Amniotic stem cell (primary cell): ENCODE data around the gene S100A6.

Experiments
- DNase-seq: peaks from one replicate; lab custom pipeline; 2025; lab: John Stamatoyannopoulos, UW

S100A6 gene

DNA sequence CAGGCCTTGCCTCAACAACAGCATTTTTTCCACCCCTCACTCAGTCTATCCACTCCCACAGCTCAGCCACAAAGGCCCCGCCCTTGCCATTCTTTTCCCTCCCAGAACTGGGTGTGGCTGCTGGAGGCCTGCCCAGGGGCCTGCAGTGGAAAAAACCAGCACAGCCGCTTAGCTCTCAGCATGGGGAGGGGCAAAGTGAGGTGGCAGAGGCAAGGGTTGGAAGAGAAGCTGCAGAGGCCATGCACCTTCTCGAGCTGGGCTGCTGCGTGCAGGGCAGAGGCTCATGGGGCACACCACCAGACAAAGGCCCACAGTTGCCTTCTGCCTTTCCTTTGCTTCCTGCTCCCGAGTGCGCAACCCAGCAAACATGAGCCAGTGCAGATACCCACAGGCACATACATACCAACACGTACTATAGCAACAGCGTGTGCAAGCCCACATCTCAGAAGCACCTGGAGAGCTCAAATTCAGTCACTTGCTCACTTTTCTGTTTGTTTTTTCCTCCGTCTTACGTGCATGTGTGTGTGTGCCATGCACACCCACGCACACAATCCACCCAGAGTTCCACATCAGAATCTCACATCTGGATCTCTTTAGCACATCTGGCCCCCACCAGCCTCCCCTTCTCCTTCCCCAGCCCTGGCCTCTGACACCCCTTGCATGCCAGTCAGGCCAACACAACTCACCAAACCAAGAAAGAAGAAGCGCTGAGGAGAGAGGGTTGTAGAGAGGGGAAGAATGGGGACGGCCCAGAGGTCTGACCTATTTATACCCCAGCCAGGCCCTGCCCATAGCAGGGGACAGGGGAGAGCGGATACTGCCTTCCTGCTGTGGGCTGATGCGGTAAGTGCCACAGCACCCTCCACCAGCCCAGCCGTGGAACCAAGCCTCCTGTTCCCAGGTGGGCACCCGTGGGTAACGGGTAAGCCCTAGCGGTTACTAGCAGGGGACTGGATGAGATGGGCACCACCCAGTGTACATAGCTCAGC lies 9.6 kb upstream of the S100A6 start, which contains the start of gene S100A4:
S100A4 (minus strand) TSS at position 740 of the 989 bp plus-strand sequence. CDS start 1,012 bp downstream, outside the sequence.
- peak; percentile 87 for DNase-seq

DNA sequence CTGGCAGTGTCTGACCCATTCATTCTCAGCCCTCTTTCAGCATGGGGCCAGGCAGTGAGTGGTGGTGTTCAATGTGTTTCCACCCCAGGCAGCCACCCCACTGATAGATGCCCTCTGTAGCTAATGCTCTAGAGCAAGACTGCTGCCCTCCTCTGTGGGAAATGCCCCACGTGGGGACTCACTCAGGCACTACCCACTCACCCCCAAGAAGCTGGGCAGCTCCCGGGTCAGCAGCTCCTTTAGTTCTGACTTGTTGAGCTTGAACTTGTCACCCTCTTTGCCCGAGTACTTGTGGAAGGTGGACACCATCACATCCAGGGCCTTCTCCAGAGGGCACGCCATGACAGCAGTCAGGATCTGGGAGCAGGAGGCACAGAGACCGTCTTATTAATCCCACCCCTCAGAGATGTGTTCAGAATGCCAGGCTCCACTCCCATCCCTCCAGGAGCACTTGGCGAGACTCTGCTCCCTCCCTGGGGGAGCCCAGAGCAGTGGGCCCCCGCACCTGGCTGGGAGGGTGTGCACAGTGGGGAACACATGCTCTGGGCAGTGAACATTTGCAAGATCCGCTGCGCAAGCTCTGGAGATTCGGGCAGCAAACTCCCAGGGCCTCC lies 8.8 kb upstream of the S100A6 start:
- no peak for DNase-seq

DNA sequence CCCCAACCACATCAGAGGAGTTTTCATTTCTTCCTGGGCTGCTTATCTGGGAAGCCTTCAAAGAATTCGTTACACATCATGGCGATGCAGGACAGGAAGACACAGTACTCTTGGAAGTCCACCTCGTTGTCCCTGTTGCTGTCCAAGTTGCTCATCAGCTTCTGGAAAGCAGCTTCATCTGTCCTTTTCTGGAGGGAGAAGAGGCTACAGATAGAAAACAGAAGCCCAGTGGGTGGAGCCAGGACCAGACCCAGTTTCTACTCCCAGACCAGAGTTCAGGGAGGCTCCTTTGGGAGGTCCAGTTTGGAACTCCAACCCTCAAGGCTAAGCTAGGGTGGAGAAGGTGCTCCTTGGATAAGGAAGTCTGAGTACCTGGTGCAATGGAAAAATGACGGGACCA lies 7.9 kb upstream of the S100A6 start:
- DNase-seq = no peak

DNA sequence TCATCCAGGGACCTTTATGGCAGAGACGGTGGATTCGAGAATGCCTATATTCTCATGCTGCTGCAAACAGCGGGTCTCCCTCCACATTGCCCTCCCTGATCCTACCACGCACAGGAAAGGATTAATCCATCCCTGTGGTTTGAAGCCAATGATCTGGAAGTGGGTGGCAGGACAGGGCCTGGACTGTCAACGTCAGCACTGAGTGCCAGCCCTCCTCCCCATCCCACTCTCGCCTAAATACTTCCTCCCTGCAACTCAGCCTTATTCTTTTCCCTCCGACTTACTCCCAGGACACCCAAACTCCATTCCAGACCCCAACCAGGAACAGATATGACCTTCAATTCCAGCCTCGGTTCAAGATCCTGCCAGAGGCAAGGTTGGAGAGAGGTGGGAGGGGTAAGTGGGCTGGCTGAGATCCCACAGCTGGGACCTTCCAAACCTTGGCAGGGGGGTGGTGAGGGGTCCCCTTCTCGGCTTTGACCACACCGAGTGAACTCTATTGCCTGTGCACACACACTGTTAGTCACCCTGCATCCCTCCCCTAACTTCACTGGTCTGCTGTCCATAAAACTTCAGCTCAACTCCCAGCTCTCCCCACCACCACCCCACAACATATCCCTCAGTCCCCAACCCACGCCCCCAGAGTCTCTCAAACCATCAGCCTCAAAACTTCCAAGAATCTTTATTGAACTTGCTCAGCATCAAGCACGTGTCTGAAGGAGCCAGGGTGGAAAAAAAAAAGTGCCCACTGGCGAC lies 7.3 kb upstream of the S100A6 start:
- no peak for DNase-seq

DNA sequence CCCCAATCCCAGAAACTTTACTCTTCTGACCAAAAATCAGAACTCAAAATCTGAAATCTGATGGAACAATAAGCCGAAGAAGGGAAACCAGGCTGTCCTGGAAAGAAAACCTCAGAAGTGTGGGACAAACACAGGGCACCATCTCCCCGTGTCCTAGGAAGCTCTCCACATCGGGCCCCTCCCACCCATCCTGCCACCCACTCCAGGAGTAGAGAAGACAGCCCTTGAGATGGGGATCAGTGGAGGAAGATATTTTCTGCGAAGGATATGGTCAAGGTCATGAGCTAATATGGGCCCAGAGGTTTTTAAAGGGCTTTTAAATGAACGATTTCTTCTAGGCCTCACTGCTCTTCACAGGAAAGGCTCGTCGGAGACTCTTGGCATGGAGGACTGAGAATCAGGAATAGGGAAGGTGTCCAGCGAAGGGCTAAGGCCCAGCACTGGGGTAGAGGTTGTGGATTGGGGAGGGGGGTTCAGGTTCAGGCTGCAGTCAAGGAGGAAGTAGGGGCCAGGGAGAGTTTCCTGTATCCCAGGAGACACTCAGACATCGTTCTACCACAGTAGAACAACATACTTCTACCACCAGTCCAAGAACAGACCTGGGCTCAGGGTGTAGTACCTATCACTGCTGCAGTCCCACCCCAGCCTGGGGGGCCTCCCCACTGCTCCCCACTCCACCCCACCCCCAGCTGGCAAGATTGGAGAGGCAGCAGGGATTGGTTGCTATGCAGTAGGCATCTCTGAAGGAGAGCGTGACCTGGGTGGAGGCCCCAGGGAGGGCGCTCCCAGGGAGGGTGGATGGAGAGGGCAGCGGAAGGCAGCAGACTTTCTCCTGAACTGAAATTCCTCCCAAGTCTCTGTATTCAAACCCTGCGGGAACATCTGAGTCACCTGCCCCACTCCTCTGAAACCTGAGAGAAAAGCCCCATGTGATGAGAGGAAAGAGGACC lies 6.1 kb upstream of the S100A6 start:
- no peak for DNase-seq

DNA sequence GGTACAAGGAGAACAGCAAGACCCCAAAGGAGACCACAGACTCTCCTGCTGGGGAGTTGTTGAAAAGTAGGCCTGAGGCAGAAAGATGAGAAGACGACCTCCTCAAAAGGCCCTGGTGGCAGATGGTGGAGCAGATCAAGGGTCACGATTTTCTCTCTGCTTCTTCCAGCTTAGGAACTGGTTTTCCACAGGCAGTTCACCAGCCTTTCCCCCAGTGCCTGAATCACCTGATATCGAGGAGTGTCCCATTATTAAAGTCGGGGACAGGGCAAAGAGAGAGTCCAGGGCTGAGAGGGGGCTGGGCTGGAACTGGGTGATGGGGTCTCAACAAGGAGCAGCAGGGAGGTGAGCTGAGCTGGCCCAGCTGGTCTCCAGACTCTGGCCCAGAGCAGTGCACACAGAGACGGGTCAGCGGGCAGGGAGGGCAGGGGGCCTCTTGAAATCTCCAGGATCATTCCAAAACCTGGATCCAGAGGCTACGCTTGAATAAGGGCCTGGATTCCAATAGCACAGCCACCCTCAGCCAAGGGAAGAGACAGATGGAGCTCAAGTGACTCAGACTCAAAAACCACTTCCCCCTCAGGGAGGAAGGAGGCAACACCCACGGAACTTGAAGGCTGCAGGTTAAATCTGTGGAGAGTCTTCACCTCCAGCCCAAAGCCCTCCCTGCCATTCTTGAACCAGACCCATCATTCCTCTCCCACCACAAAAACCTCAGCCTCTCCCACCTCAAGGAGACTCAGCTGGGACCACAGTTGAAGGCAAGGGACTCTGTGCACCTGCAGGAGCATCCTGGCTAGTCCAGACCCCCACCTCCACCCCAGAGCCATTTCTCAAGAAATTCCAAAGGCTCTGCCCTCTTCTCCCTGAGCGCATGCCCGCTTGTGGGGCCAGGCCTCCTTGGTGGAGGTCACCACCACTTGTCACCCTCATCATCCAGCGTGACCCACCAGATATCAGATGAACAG lies 4.9 kb upstream of the S100A6 start, which contains the start of gene S100A5:
S100A5 (minus strand) TSS at position 541 of the 968 bp plus-strand sequence. CDS start 743 bp downstream, outside the sequence.
- no peak for DNase-seq

DNA sequence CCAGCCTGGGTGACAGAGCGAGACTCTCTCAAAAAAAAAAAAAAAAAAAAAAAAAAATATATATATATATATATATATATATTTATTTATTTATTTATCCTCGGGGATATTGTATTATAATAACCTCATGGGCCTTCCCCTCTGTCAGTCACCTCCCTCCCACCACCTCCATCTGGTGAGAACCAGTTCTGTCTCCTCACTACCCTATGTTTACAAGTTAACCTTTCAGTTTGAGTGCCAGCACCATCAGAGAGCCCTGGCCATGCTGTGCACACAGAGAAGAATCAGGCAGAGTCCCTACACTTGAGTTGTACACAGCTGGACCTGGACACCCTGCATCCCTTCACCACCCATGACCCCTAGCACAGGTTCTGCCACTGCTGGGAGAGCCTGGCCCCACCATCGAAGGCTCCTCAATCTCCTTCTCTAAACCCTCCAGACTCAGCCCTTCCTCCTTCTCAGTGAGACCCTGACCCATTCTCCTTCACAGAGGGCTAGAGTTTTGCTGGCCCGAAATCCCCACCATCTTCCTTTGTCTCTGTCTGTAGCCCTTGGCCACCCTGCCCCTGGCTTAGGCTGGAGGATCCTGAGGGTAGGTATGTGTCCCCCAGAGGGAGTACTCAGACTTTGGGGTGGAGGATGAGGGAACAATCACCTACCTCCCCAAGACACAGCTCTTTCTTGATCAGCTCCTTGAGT lies 3.8 kb upstream of the S100A6 start:
- DNase-seq = no peak

DNA sequence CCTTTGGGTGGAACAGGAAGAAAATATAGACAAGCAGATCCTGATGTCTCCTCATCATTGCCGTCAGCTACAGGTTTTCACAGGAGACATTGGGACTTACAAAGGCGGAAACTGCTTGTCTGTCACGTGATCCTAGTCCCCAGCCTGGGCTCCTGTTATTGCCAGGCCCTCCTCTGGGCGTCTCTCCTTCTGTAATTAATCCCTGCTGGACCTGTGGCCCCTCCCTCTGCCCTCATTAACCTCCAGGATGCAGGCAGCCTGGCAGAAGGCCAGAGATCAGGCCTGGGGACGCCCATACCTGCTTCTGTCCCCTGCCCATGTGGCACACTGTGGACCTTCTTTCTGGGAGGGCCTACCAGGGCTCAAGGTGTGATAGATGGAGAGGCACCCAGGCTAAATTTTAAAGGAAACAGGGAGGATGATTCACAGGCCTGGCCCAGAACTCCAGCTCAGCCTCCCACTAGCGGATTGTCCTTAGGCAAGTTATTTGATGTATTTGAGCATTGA lies 2.6 kb upstream of the S100A6 start:
- DNase-seq = no peak

DNA sequence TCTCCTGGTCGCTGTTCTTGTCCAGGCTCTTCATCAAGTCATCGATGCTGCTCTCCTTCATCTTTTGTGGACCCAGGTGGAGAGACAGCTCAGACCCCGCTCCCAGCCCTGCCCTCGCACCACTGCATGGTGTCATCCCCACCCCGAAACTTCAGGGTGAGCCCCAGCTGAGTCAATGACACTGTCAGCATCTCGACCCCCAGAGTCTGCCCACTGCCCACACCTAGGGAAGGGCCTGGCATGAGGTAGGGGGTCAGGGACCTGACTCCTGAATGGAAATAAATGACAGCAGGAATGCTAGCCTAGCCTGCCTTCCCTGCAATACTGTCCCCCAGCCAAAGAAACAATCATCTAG lies 1.6 kb upstream of the S100A6 start:
- no peak for DNase-seq

DNA sequence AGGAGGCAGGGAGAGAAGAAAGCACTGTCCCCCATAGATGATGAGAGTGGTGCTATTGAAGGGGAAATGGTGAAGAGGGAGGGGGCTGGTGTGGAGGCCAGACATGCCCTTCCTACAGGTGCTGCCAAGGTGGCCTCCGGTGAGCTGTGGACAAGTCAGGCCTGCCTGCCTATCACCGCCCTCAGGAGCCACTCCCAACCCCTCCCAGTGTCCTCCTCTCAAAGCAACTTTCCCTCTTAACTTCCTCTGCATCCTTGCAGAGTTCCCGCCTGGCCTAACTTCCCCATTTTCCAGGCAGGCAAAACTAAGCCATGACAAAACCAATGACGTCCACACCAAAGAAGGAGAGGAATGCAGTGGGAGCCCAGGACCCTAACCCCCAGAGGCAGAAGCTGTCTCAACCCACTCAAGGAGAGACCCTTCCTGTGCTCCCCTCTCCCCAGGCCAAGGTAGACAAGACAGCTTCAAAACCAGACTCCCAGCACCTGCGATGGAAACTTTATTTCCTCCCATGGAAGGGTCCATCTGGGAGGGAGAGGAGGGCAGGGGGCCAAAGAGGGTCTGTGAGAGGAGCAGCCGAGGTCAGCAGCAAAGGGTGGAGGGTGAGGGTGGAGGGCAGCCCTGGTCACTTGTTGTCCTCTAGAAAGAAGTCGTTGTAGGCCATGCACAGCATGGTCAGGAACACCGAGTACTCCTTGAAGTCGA lies 1.0 kb upstream of the S100A6 start:
- DNase-seq = no peak

DNA sequence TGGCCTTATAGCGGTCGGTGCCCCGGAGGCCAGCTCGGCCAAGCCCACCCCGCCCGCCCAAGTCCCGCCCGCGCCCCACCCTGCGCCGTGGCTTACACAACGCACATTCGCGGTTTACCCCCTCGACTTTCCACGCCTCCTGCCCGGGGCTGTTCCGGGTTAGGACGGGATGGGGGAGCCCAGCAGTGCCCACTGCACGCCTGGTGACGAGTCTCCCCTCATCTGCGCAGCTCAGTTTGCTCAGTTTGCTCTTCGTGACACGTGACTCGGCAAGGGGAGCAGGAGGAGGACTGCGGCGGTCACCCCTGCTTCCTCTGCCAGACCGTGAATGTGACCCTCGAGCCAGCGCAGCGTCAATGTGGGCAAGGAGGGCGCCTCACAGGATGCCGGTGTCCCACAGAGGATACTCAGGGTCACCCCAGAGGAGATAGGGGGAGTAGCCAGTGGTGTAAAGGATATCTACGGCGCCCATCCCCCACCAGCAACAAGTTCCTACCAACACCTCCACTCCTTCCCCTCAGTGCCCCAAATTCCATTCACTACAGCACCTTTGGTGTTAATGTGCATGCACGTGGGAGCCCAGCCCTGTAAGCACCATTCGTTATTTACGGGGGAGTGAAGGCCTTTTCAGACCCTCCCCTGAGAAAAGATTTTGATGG lies 350 bp upstream of the S100A6 start:
- peak; percentile 80 for DNase-seq

DNA sequence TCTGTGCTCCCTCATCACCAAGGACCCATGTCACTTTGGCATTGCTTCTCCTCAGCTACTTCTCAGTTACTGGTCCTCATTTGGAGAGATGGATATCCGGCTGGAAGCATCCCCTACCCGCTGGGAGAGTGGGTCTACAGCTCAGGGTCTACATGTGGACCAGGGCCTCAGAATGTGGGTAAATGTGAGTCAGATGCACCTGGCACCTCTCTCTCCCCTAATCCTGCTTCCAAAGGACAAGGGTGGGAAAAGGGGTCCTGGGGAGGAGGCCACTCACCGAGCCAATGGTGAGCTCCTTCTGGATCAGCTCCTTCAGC lies 908 bp downstream of the S100A6 start:
- DNase-seq = no peak

DNA sequence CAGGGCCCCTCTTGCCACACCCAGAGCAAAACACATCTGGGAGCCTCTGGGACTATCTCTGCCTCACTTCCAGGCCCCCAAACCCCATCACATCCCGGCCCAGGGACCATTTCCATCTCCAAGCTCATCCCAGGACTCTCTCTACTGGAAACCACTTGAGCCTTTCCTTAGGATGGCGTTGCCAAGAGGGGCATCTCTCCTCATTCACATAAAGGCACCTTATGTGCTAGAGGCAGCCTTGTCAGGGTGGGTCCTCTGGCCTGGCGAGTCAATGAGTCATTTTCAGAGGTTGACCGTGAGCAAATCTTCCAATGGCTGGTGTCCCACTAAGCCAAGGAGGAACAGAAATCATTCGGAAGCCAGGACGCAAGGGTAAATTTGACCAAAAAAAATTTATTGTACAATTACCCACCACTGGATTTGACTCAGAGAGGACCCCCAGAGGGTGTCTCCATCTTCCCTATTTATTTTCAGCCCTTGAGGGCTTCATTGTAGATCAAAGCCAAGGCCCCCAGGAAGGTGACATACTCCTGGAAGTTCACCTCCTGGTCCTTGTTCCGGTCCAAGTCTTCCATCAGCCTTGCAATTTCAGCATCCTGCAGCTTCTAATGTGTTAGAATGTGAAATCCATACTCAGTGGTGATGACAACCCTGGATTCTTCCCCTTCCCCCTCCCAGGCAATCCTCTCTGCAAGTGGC lies 1.4 kb downstream of the S100A6 start:
- DNase-seq = no peak

DNA sequence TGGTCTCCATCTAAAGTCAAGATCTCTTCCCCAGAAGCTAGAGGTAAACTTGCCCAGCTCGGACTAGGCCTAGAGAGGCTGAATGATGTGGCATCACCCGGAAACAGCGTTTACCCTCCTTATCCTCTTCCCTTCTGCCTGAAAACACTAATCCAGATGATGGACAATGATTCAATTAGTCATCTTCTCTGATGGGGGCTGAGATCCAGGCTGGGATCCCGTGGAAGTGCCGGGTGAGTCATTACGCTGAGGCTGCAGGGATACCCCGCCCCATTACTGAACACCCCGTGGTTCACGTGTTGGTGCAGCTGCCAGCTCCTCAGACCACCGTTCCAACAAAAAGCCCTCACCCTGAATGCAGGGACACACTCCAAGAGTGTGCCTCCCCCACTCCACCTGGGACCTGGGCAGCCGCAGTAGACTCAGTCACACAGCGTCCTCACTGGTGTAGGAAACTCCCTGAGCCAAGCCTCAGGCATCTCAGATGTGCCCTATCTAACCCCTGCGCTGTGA lies 2.0 kb downstream of the S100A6 start:
- peak; percentile 51 for DNase-seq

DNA sequence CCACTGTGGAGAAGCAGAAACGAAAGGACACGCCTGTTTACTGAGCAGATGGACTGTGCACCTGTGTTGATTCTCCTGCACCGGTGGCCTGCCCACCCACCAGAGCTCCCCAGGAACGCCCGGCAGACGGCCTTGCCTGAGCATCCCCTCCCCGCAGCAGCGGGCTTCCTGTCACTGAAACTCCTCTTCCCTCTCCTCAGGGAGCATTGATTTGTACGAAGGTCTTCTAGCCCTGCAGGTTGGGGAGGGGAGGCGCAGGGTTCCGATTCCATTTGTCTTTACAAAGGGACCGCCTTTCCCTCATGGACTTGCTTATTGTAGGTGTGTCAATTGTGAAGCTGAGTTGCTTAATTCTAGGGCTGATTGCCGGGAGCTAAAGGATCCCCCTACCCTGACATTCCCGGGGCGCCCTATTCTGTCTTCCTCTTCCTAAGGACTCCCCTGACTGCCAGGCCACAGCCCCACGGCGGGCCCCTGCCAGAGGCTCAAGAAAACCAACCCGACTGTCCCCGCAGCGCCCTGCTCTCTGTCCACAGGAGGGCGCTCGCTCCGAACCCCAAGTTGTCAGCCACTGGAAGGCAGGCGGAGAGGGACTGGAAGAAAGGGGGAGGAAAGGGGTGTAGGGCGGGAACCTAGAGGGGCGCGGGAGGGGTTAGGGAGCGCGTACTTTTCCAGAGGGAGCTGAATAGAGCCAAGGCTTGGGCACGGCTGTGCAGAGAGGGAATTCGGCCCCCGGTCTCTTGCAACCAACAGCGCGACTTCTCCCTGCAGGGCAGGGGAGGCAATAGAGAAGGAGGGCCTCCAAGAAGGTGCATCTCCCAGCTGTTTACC lies 2.8 kb downstream of the S100A6 start:
- peak; percentile 77 for DNase-seq

DNA sequence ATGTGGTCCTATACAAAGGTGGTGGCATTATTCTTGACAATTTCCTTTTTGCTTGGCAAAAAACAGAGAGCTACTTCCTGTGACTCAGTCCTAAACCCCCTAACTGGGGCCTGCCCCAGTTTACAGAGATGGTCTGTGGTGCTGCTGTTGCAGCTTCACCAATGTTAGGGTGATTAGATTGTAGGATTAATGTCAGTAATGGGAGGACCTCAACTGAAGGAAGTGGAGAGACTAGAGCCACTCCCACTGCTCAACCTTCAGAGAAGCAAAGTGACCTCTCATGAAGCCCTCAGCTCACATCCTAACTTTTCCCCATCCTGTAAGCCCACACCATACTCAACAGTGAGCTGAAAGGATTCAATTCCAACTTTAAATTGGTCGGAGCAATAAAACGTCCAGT lies 3.6 kb downstream of the S100A6 start:
- DNase-seq = no peak
